Endothelial cell of umbilical vein (primary cell): ENCODE measurements around the gene KLF13. TPM values are rescaled to one million over a fixed set of nuclear protein-coding genes. Genes with fewer than 3 reads are reported as not detected.

Experiments used
- BruUV-seq: library from RNA; stranded (reverse); fragments of 400-500 nt; replicated peaks from 2 replicates; lab custom pipeline; 2021; lab: Mats Ljungman, UMichigan
- CTCF ChIA-PET: fragments of 300-600, 350-600 bp; sonication (Branson Sonifier 250); formaldehyde crosslinking; loops from one replicate; lab custom pipeline; 2021; ENCODE audit warnings: antibody characterized with exemption, inconsistent platforms; lab: Charles Lee
- POLR2A ChIA-PET: fragments of 300-600, 350-600 bp; sonication (Branson Sonifier 250); formaldehyde crosslinking; loops from one replicate; lab custom pipeline; 2021; ENCODE audit warnings: antibody characterized with exemption, inconsistent platforms; lab: Charles Lee
- DNase-seq: peaks from one replicate; pipeline ENCODE4 v3.0.0-alpha.2; 2011; ENCODE audit warnings: low read depth, low spot score
- FAIRE-seq: peaks from 2 replicates; lab custom pipeline; 2011; peaks lifted over from hg19 to GRCh38; lab: Jason Lieb, UNC
- H2AFZ ChIP-seq: 2 replicates; pipeline ENCODE4 v1.6.0; 2012; ENCODE audit warnings: low read depth, low read length, control low read depth, inconsistent platforms
- H3K27ac ChIP-seq: 2 replicates; pipeline ENCODE4 v1.5.1; 2011; ENCODE audit warnings: low read depth, mild to moderate bottlenecking, control low read depth, low read length, moderate library complexity; ENCODE audit not compliant: insufficient read depth
- H3K27me3 ChIP-seq, 2 experiments: 2 replicates each; pipeline versions ENCODE4 v1.6.0 to v1.6.1; 2011; ENCODE audit warnings: low read length in 2 of 2, mixed read lengths in 1 of 2; ENCODE audit not compliant: control insufficient read depth in 2 of 2, insufficient read depth in 2 of 2
- H3K36me3 ChIP-seq, 2 experiments: 2 replicates in 1 of 2; 3 replicates in 1 of 2; pipeline ENCODE4 v1.5.1; 2011; ENCODE audit warnings: low read length in 2 of 2, mild to moderate bottlenecking in 1 of 2, moderate library complexity in 1 of 2; ENCODE audit not compliant: control insufficient read depth in 2 of 2, insufficient read depth in 2 of 2; ENCODE audit errors: extremely low read depth in 1 of 2
- H3K4me1 ChIP-seq: 3 replicates; pipeline ENCODE4 v1.5.1; 2011; ENCODE audit warnings: mild to moderate bottlenecking, low read length; ENCODE audit not compliant: control insufficient read depth, insufficient read depth; ENCODE audit errors: extremely low read depth
- H3K4me2 ChIP-seq: 2 replicates; pipeline ENCODE4 v1.6.1; 2011; ENCODE audit warnings: low read length, control low read depth, mixed read lengths; ENCODE audit not compliant: insufficient read depth
- H3K4me3 ChIP-seq, 3 experiments: fragments of 200-600 bp in 1 of 3; sonication (generic), shearing (Covaris generic) in 1 of 3; replicated peaks in 1 of 3; 2 replicates each; pipeline ENCODE4 v1.5.1; 2011 to 2016; ENCODE audit warnings: control low read depth in 3 of 3, low read length in 3 of 3, mild to moderate bottlenecking in 2 of 3, inconsistent platforms in 1 of 3, low read depth in 1 of 3, moderate library complexity in 1 of 3; ENCODE audit not compliant: insufficient read depth in 1 of 3
- H3K79me2 ChIP-seq: 2 replicates; pipeline ENCODE4 v1.6.0; 2012; ENCODE audit warnings: low read length, inconsistent platforms; ENCODE audit not compliant: control insufficient read depth, insufficient read depth
- H3K9ac ChIP-seq: replicated peaks from 2 replicates; pipeline ENCODE3; 2011; ENCODE audit warnings: low read length, control low read depth; ENCODE audit not compliant: insufficient read depth; ENCODE audit errors: extremely low read depth
- H3K9me1 ChIP-seq: replicated peaks from 3 replicates; pipeline ENCODE4 v1.6.0; 2011; ENCODE audit warnings: mild to moderate bottlenecking, low read length; ENCODE audit not compliant: control insufficient read depth, insufficient read depth; ENCODE audit errors: extremely low read depth
- H3K9me3 ChIP-seq: replicated peaks from 2 replicates; pipeline ENCODE4 v1.5.1; 2012; ENCODE audit warnings: low read length, inconsistent platforms; ENCODE audit not compliant: control insufficient read depth, insufficient read depth
- H4K20me1 ChIP-seq: replicated peaks from 2 replicates; pipeline ENCODE3; 2011; ENCODE audit warnings: mild to moderate bottlenecking, low read length; ENCODE audit not compliant: control insufficient read depth, insufficient read depth; ENCODE audit errors: extremely low read depth
- EZH2 ChIP-seq: IDR thresholded peaks from 2 replicates; pipeline ENCODE4 v1.6.1; 2012; ENCODE audit warnings: borderline replicate concordance, low read depth, mild to moderate bottlenecking, moderate library complexity, low read length, inconsistent platforms; ENCODE audit not compliant: severe bottlenecking
- FOS ChIP-seq: IDR thresholded peaks from 2 replicates; pipeline ENCODE4 v1.6.1; 2011; ENCODE audit warnings: mild to moderate bottlenecking, low read length, moderate library complexity, borderline replicate concordance; ENCODE audit not compliant: insufficient read depth
- GATA2 ChIP-seq: IDR thresholded peaks from 2 replicates; pipeline ENCODE4 v1.7.0; 2011; ENCODE audit warnings: low read depth, mild to moderate bottlenecking, moderate library complexity, mixed read lengths, low read length; ENCODE audit not compliant: insufficient read length, insufficient read depth
- JUN ChIP-seq: IDR thresholded peaks from 2 replicates; pipeline ENCODE4 v1.6.1; 2011; ENCODE audit warnings: borderline replicate concordance, low read depth; ENCODE audit not compliant: insufficient read length, insufficient read depth
- MYC ChIP-seq: IDR thresholded peaks from one replicate; pipeline ENCODE4 v1.6.1; 2011; ENCODE audit warnings: mild to moderate bottlenecking, low read depth, low read length
- POLR2A ChIP-seq: IDR thresholded peaks from 2 replicates; pipeline ENCODE4 v1.6.1; 2012; ENCODE audit warnings: low read depth, mild to moderate bottlenecking, control low read depth, low read length
- POLR2AphosphoS5 ChIP-seq: IDR thresholded peaks from 2 replicates; pipeline ENCODE4 v1.6.1; 2012; ENCODE audit warnings: low read depth, mild to moderate bottlenecking, control low read depth, low read length, moderate library complexity; ENCODE audit not compliant: insufficient read depth
- dilution Hi-C: fragments of 300-500 bp; cut with MboI; formaldehyde crosslinking; loops from one replicate; pipeline ENCODE4 v1.15.0; 2019; ENCODE audit warnings: low sequenced_read_pairs; ENCODE audit not compliant: extremely low pct_ligation_motif_present
- intact Hi-C: fragments of 100-400 bp; cut with micrococcal nuclease; formaldehyde crosslinking; loops from one replicate; pipeline ENCODE4 v1.10.0; 2022
- polyA plus RNA-seq, 4 experiments: library from polyadenylated mRNA; depleted of rRNA in 3 of 4; stranded (reverse) in 3 of 4; unstranded in 1 of 4; fragments of >200 nt; gene quantifications; 2 replicates each; pipeline versions ENCODE4 v1.2.1 to v1.2.3, GENCODE V29; 2011 to 2012; ENCODE audit warnings: missing spikeins in 1 of 4
- total RNA-seq: library from RNA; stranded (reverse); gene quantifications from 2 replicates; pipeline ENCODE4 v1.2.3, GENCODE V29; 2021
- TF ChIP-seq, protein P1 (sequence below): IDR thresholded peaks from 2 replicates; pipeline ENCODE4 v1.6.1; 2011; ENCODE audit not compliant: insufficient read depth, insufficient read length
- TF ChIP-seq, protein P2 (sequence below), 2 donors: IDR thresholded peaks; 1 replicate in 1 of 2; 2 replicates in 1 of 2; pipeline ENCODE4 v1.5.1; 2011; ENCODE audit warnings: low read length in 2 of 2, mild to moderate bottlenecking in 2 of 2, moderate library complexity in 2 of 2, control low read depth in 1 of 2, inconsistent platforms in 1 of 2, low read depth in 1 of 2; ENCODE audit not compliant: insufficient read depth in 1 of 2; ENCODE audit errors: extremely low read depth in 1 of 2

The KLF13 gene
- total and polyA plus RNA-seq, 2 donors (not counting 3 experiments of a cell fraction or from before 2014, with no cell fraction given), result 10.1 to 31.9 TPM

DNA sequence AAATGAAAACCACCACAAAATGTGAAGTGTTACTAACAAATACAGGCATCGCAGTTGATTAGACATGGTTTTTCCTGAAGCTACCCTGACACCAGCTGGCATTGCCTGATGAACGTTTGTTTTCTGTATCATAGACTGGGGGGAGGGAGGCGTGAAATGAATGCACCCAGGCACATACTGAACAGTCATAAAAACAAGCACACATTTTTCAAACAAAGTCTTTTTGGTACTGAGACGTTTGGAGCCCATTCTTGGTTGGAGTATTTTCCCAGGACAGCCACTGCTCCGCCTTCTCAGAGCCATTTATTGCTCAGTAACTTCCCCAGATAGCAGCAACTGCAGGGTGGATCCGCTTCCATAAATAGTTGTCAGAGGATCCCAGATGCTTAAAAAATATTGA lies 52.4 kb downstream of the KLF13 start:
- Histone ChIP-seq H3K9me1 (no peaks in the 10 kb centered on the region), H3K27ac (no peak overlapping the region), H3K4me2 (no peak overlapping the region), H3K4me1 (no peaks in the 10 kb centered on the region), H3K27me3 (no peaks in the 10 kb centered on the region), H3K36me3 (no peaks in the 10 kb centered on the region), H4K20me1 (no peaks in the 10 kb centered on the region), H2AFZ (no peak overlapping the region), H3K79me2 (no peaks in the 10 kb centered on the region), H3K9ac (no peak overlapping the region), H3K4me3 (no peak overlapping the region), H3K9me3 (no peaks in the 10 kb centered on the region)
- no TSS peak for BruUV-seq
- FAIRE-seq, result no peak
- DNase-seq, result no peak
- dilution Hi-C loops (no loop called here), intact Hi-C loops (no loop called here)
- POLR2A ChIA-PET, result no interaction called here
- TF ChIP-seq, protein P1, sequence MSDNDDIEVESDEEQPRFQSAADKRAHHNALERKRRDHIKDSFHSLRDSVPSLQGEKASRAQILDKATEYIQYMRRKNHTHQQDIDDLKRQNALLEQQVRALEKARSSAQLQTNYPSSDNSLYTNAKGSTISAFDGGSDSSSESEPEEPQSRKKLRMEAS, result no peak
- TF ChIP-seq FOS (no peak), POLR2AphosphoS5 (no peak), GATA2 (no peak), POLR2A (no peak), MYC (no peak), EZH2 (no peak), JUN (no peak)
- TF ChIP-seq, protein P2, sequence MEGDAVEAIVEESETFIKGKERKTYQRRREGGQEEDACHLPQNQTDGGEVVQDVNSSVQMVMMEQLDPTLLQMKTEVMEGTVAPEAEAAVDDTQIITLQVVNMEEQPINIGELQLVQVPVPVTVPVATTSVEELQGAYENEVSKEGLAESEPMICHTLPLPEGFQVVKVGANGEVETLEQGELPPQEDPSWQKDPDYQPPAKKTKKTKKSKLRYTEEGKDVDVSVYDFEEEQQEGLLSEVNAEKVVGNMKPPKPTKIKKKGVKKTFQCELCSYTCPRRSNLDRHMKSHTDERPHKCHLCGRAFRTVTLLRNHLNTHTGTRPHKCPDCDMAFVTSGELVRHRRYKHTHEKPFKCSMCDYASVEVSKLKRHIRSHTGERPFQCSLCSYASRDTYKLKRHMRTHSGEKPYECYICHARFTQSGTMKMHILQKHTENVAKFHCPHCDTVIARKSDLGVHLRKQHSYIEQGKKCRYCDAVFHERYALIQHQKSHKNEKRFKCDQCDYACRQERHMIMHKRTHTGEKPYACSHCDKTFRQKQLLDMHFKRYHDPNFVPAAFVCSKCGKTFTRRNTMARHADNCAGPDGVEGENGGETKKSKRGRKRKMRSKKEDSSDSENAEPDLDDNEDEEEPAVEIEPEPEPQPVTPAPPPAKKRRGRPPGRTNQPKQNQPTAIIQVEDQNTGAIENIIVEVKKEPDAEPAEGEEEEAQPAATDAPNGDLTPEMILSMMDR (IDR thresholded peaks at IDR 0.05; ENCODE audit: extremely low read depth in 1 of 2, insufficient read depth in 1 of 2, low read depth in 1 of 2, low read length in 2 of 2), result no peak
- CTCF ChIA-PET, result interaction anchor here (1.5 kb wide), 1 partner anchor 164 kb away, joined by 5 read pairs; no protein-coding TSS in a partner anchor
